Measurements from ENCODE around the gene SMIM26.

DNA sequence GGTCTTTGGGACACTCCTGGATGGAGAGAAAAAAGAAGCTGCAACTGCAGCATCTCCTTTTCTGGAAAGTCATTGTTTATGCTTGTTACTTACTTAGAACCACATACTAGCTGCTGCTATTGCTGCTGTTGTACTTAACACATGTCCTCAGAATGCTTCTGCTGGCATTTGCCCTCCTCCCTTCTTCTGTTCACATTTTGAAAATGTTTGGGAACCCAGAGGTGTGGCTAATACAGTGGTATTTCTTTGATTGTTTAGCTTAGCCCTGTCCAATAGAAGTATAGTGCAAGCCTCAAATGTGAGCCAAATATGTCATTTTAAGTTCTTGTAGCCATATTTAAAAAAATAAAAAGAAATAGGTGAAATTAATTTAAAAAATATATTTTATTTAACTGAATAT is 29.0 kb downstream of the SMIM26 start:
- TF ChIP-seq CTCF (IDR thresholded peaks at IDR 0.05) (no peak), POLR2A (IDR thresholded peaks at IDR 0.05) (no peak)
